Loucy (cell line): ENCODE results near the gene OR5K1.

Source experiments
- H2AFZ ChIP-seq: fragments of 200-600 bp; sonication (generic); 2 replicates; pipeline ENCODE4 v1.6.0; 2016; ENCODE audit warnings: antibody characterized with exemption, mild to moderate bottlenecking, low read length, moderate library complexity
- H3F3A ChIP-seq: fragments of 200-600 bp; 2 replicates; pipeline ENCODE4 v1.6.0; 2016; ENCODE audit warnings: antibody characterized with exemption, low read depth, mild to moderate bottlenecking
- H3K27me3 ChIP-seq: fragments of 200-600 bp; sonication (generic); 2 replicates; pipeline ENCODE4 v1.6.1; 2014; ENCODE audit warnings: low read length, mild to moderate bottlenecking; ENCODE audit not compliant: insufficient read depth, poor library complexity, severe bottlenecking
- H3K36me3 ChIP-seq: fragments of 200-600 bp; sonication (generic); 2 replicates; pipeline ENCODE4 v1.6.1; 2016; ENCODE audit warnings: low read length; ENCODE audit not compliant: insufficient read depth
- H3K4me1 ChIP-seq: fragments of 200-600 bp; sonication (generic); 2 replicates; pipeline ENCODE4 v1.5.1; 2014; ENCODE audit warnings: low read length, mild to moderate bottlenecking; ENCODE audit not compliant: insufficient read depth, poor library complexity, severe bottlenecking
- H3K4me2 ChIP-seq: fragments of 200-600 bp; sonication (generic); 2 replicates; pipeline ENCODE4 v1.6.0; 2014; ENCODE audit warnings: antibody characterized with exemption, low read length, low read depth, mild to moderate bottlenecking; ENCODE audit not compliant: poor library complexity, severe bottlenecking
- H3K4me3 ChIP-seq: fragments of 200-600 bp; sonication (generic); 2 replicates; pipeline ENCODE4 v1.5.1; 2014; ENCODE audit warnings: low read length, mild to moderate bottlenecking, mixed read lengths; ENCODE audit not compliant: poor library complexity, severe bottlenecking
- H3K79me2 ChIP-seq: fragments of 200-600 bp; sonication (generic); 2 replicates; pipeline ENCODE4 v1.6.1; 2014; ENCODE audit warnings: low read length; ENCODE audit not compliant: insufficient read depth
- H3K9ac ChIP-seq: fragments of 200-600 bp; sonication (generic); 2 replicates; pipeline ENCODE4 v1.6.0; 2014; ENCODE audit warnings: mild to moderate bottlenecking, low read depth, low read length, moderate library complexity; ENCODE audit not compliant: poor library complexity, severe bottlenecking
- H3K9me2 ChIP-seq: fragments of 200-600 bp; sonication (generic); replicated peaks from 2 replicates; pipeline ENCODE4 v1.6.1; 2016; ENCODE audit warnings: low read depth, low read length, mixed read lengths
- H3K9me3 ChIP-seq: fragments of 200-600 bp; sonication (generic); 2 replicates; pipeline ENCODE4 v1.6.1; 2014; ENCODE audit warnings: mild to moderate bottlenecking, antibody characterized with exemption, low read length, low read depth; ENCODE audit not compliant: insufficient read depth
- H4K20me1 ChIP-seq: fragments of 200-600 bp; sonication (generic); 2 replicates; pipeline ENCODE4 v1.6.0; 2014; ENCODE audit warnings: antibody characterized with exemption, low read length, mild to moderate bottlenecking; ENCODE audit not compliant: insufficient read depth, poor library complexity, severe bottlenecking
- EZH2phosphoT487 ChIP-seq: fragments of 200-600 bp; IDR thresholded peaks from 2 replicates; pipeline ENCODE4 v1.6.1; 2018; ENCODE audit warnings: antibody characterized with exemption, mild to moderate bottlenecking, moderate library complexity, borderline replicate concordance
- TF ChIP-seq, protein P1 (sequence below): fragments of 200-600 bp; sonication (generic); conservative IDR thresholded peaks from 2 replicates; pipeline ENCODE4 v1.5.1; 2014; ENCODE audit warnings: mild to moderate bottlenecking, antibody characterized with exemption, low read length

OR5K1 gene

DNA sequence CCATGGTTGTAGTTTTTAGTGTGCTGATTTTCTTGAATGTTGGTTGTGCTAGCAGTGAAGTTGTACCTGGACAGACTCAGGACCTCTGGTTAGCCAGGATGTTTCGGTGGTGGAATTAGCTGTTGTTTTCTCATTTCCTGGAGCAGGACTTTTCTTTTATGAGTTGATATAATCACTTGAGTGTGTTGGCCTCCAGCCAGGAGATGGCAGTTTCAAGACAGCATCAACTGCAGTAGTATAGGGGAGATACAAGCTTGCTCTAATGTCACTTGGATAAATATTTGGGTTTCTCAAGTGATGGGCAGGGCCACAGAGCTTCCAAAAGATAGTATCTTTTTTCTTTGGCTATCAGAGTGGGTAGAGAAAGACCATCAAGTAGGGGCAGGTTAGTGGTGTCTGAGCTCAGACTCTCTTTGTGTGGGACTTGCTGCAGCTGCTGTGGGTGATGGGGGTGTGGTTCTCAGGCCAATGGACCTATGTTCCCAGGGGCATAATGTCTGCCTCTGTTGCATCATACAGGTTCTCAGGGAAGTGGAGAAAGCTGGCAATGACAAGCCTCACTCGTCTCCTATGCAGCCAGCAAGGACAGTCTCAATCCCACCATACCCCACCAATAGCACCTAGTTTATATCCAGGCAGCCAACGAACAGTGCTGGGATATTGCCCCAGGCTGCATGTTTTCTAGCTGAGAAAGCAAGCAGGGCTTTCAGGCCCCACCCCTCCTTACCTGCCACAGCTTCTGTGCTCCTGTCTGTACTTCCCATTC is 19.9 kb downstream of the OR5K1 start:
- Histone ChIP-seq H3K4me3 (no peak overlapping the region), H3K27me3 (no peaks in the 10 kb centered on the region), H3K9ac (no peak overlapping the region), H3K9me2 (no peaks in the 10 kb centered on the region), H4K20me1 (no peaks in the 10 kb centered on the region), H3F3A (no peaks in the 10 kb centered on the region), H3K4me1 (no peaks in the 10 kb centered on the region), H3K9me3 (no peaks in the 10 kb centered on the region), H3K36me3 (no peaks in the 10 kb centered on the region), H3K79me2 (no peaks in the 10 kb centered on the region), H2AFZ (no peak overlapping the region), H3K4me2 (no peak overlapping the region)
- TF ChIP-seq, protein P1, sequence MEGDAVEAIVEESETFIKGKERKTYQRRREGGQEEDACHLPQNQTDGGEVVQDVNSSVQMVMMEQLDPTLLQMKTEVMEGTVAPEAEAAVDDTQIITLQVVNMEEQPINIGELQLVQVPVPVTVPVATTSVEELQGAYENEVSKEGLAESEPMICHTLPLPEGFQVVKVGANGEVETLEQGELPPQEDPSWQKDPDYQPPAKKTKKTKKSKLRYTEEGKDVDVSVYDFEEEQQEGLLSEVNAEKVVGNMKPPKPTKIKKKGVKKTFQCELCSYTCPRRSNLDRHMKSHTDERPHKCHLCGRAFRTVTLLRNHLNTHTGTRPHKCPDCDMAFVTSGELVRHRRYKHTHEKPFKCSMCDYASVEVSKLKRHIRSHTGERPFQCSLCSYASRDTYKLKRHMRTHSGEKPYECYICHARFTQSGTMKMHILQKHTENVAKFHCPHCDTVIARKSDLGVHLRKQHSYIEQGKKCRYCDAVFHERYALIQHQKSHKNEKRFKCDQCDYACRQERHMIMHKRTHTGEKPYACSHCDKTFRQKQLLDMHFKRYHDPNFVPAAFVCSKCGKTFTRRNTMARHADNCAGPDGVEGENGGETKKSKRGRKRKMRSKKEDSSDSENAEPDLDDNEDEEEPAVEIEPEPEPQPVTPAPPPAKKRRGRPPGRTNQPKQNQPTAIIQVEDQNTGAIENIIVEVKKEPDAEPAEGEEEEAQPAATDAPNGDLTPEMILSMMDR: no peak
- TF ChIP-seq EZH2phosphoT487: no peak

DNA sequence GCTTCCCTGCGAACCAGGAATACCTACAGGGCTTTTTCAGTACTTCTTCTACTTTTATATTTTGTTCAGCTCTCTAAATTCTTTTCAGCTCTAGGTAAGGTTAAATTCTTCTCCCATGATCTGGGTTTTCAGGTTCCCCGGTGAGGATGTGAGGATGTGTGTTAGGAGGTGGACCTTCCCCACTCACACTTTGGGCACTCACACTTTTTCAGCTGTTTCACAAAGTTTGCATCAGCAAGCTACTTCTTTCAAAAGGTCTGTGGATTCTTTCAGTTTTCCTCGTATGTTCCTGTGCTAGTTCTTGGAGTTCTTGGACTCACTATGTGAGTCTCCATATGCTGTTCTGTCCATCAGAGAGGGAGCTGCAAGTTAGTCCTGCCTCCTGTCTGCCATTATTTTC is 20.6 kb downstream of the OR5K1 start:
- no peak for TF ChIP-seq EZH2phosphoT487
- TF ChIP-seq, protein P1: no peak
- H3K4me3 ChIP-seq: no peak overlapping the region
- no peaks in the 10 kb centered on the region for H3K36me3 ChIP-seq
- no peaks in the 10 kb centered on the region for H3K79me2 ChIP-seq
- no peaks in the 10 kb centered on the region for H4K20me1 ChIP-seq
- no peaks in the 10 kb centered on the region for H3K9me2 ChIP-seq
- H3K4me2 ChIP-seq: no peak overlapping the region
- no peaks in the 10 kb centered on the region for H3F3A ChIP-seq
- H3K9ac ChIP-seq: no peak overlapping the region
- no peak overlapping the region for H2AFZ ChIP-seq
- no peaks in the 10 kb centered on the region for H3K9me3 ChIP-seq
- H3K4me1 ChIP-seq: no peaks in the 10 kb centered on the region
- H3K27me3 ChIP-seq: no peaks in the 10 kb centered on the region

DNA sequence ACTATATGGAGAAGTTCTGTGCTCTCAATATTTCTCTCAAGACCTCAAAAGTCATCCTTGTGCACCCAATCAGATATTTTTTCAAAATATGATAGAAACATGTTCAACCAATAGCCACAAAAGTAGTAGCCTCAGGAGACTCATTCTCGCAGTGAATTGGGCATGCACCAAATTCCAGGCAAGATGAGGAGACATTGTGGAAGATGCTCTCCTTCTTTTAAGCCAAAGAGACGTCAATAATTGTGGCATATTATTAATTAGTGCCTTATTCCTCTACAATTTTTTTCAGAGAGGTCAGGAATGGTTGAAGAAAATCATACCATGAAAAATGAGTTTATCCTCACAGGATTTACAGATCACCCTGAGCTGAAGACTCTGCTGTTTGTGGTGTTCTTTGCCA is 34.4 kb downstream of the OR5K1 start, which contains the start of gene OR5K2:
TSS of gene OR5K2 (plus strand) at position 301 of the 400 bp plus-strand sequence. CDS start at position 301, 0 bp downstream.
- Histone ChIP-seq H3K36me3 (no peaks in the 10 kb centered on the region), H3K9me2 (no peaks in the 10 kb centered on the region), H3K27me3 (no peaks in the 10 kb centered on the region), H3K4me1 (no peaks in the 10 kb centered on the region), H3K4me2 (no peak within 1 kb of the TSS), H3K4me3 (no peak within 1 kb of the TSS), H3F3A (no peaks in the 10 kb centered on the region), H3K9me3 (no peaks in the 10 kb centered on the region), H3K79me2 (no peaks in the 10 kb centered on the region), H4K20me1 (no peaks in the 10 kb centered on the region), H3K9ac (no peak within 1 kb of the TSS), H2AFZ (no peak within 1 kb of the TSS)
- TF ChIP-seq, protein P1: no peak
- TF ChIP-seq EZH2phosphoT487: no peak
